Brain microvascular endothelial cell (primary cell): ENCODE data around the gene METTL26.

Experiments used
- DNase-seq: peaks from one replicate; pipeline ENCODE4 v3.0.0-alpha.2; 2020
- H3K27ac ChIP-seq: fragments of 250-450 bp; sonication (Bioruptor Pico); 2 replicates; pipeline ENCODE4 v1.5.1; 2020; ENCODE audit warnings: mild to moderate bottlenecking, moderate library complexity
- H3K27me3 ChIP-seq: fragments of 250-450 bp; sonication (Bioruptor Pico); replicated peaks from 2 replicates; pipeline ENCODE4 v1.5.1; 2020; ENCODE audit warnings: mild to moderate bottlenecking
- H3K36me3 ChIP-seq: fragments of 250-450 bp; sonication (Bioruptor Pico); replicated peaks from 2 replicates; pipeline ENCODE4 v1.5.1; 2020; ENCODE audit warnings: mild to moderate bottlenecking
- H3K4me3 ChIP-seq: 2 replicates; pipeline ENCODE4 v1.5.1; 2011; ENCODE audit warnings: low read depth, mild to moderate bottlenecking, control low read depth, low read length, moderate library complexity
- CTCF ChIP-seq: IDR thresholded peaks from 2 replicates; pipeline ENCODE4 v1.5.1; 2011; ENCODE audit warnings: low read depth, mild to moderate bottlenecking, moderate library complexity, low read length, control low read depth, inconsistent platforms; ENCODE audit errors: missing control alignments
- in situ Hi-C: cut with HindIII; loops from 2 replicates; pipeline ENCODE4 v1.10.0; 2017; ENCODE audit warnings: low sequenced_read_pairs, low pct_ligation_motif_present

METTL26 gene

GRCh38 chr16:595942-596735 is 40.0 kb downstream of the METTL26 start:
- Histone ChIP-seq H3K36me3 (no peaks in the 10 kb centered on the region), H3K27ac (no peak overlapping the region), H3K4me3 (no peak overlapping the region), H3K27me3 (no peaks in the 10 kb centered on the region)
- no peak for TF ChIP-seq CTCF
- in situ Hi-C loops: no loop called here
- no peak for DNase-seq

GRCh38 chr16:595094-595528 is 41.0 kb downstream of the METTL26 start:
- no peaks in the 10 kb centered on the region for H3K27me3 ChIP-seq
- H3K27ac ChIP-seq: no peak overlapping the region
- no peak for TF ChIP-seq CTCF
- in situ Hi-C loops: no loop called here
- no peaks in the 10 kb centered on the region for H3K36me3 ChIP-seq
- no peak overlapping the region for H3K4me3 ChIP-seq
- DNase-seq: no peak

GRCh38 chr16:593807-594206 is 42.3 kb downstream of the METTL26 start:
- no peak overlapping the region for H3K4me3 ChIP-seq

GRCh38 chr16:593406-593805 is 42.7 kb downstream of the METTL26 start:
- Histone ChIP-seq H3K36me3 (no peaks in the 10 kb centered on the region), H3K4me3 (no peak overlapping the region), H3K27ac (no peak overlapping the region), H3K27me3 (no peaks in the 10 kb centered on the region)
- no peak for DNase-seq
- in situ Hi-C loops: no loop called here
- TF ChIP-seq CTCF: no peak

More at GRCh38 chr16:593807-594206, 42.3 kb downstream of the METTL26 start:
- no peak for DNase-seq
- H3K36me3 ChIP-seq: no peaks in the 10 kb centered on the region
- no peaks in the 10 kb centered on the region for H3K27me3 ChIP-seq
- in situ Hi-C loops: no loop called here
- no peak overlapping the region for H3K27ac ChIP-seq
- TF ChIP-seq CTCF: no peak

GRCh38 chr16:592518-593306 is 43.4 kb downstream of the METTL26 start:
- H3K4me3 ChIP-seq: no peak overlapping the region
- no peak overlapping the region for H3K27ac ChIP-seq
- in situ Hi-C loops: no loop called here
- no peaks in the 10 kb centered on the region for H3K27me3 ChIP-seq
- DNase-seq: no peak
- H3K36me3 ChIP-seq: no peaks in the 10 kb centered on the region
- TF ChIP-seq CTCF: no peak
